HG02798 (cell line): Measurements from ENCODE around the gene USP8.
A peak's percentile ranks its signal among the peaks of the same experiment; 100 is the strongest.
"Not testable (repeated sequence)": the region's sequence is repeated elsewhere in the genome, so short reads cannot be mapped to it uniquely, and the experiment has no call there.

Source experiments
- ATAC-seq: cut with Tn5 transposase; IDR thresholded peaks from one replicate; pipeline ENCODE4 v1.9.1; 2021; ENCODE audit warnings: mild to moderate bottlenecking; ENCODE audit not compliant: unreplicated experiment, poor library complexity

The USP8 gene

GRCh38 chr15:50435772-50436171 lies 11.6 kb downstream of the USP8 start:
- ATAC-seq: no peak

DNA sequence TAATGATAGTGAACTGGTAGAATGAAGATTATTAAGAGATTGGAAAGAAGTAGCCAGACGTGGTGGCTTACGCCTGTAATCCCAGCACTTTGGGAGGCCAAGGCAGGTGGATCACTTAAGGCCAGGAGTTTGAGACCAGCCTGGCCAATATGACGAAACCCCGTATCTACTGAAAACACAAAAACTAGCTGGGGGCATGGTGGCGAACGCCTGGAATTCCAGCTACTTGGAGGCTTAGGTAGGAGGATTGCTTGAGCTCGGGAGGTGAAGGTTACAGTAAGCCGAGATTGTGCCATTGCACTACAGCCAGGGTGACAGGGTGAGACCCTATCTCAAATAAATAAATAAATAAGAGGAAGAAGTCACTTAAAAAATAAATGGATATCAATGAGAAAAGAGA lies 14.0 kb downstream of the USP8 start:
- ATAC-seq: no peak

DNA sequence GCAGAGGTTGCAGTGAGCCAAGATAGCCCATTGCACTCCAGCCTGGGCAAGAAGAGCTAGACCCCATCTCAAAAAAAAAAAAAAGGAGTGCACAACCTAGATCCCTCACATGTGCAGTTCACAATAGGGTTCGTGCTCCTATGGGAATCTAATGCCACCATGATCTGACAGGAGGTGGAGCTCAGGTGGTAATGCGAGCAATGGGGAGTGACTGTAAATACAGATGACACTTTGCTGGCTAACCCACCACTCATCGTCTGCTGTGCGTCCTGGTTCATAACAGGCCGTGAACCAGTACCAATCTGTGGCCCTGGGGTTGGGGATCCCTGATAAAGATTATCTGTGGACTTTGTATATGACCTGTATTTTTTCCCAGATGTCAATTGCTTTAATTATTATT lies 16.7 kb downstream of the USP8 start:
- ATAC-seq: no peak

GRCh38 chr15:50452927-50453326 lies 28.7 kb downstream of the USP8 start:
- ATAC-seq: no peak

GRCh38 chr15:50458348-50459112 lies 34.3 kb downstream of the USP8 start:
- ATAC-seq: no peak

DNA sequence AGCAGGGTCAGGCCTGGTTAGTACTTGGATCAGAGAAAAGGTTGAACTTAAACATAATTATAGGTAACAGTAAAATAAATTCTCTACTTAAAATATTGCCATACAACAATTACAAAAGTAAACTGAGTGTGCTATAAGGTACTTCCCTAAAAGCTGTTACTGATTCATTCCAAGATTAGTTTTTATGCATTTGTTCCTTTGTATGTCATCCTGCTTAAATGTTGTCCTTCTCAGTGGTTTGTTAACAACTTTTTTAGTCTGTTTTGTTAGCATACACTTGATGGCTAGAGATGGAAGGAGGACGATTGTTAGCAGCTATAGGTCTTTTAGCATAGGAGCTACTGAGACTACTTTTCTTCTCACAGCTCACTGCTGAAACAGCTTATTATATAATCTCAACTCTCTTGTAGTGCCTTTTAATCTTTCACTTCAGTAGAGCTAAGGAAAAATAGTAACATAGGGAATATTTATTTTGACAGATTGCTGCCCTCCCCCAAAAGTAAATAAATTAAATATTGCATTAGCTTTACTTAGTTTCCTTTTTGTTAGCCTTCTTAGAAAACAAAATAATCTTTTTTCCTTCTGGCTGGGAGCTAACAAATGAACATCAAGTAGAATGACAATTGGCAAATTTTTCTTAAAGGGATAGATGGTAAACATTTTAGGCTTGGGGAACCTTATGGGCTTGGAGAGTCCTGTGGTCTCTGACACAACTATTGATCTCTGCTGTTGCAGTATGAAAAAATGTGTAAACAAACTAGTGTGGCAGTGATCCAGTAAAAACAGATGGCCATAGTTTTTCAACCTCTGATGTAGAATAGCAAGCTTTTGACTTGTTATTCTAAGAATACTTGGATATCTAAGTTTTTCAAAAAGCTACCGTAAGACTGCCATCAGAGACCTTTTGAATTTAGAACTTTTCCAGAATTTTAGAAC lies 39.5 kb downstream of the USP8 start:
- ATAC-seq: no peak

DNA sequence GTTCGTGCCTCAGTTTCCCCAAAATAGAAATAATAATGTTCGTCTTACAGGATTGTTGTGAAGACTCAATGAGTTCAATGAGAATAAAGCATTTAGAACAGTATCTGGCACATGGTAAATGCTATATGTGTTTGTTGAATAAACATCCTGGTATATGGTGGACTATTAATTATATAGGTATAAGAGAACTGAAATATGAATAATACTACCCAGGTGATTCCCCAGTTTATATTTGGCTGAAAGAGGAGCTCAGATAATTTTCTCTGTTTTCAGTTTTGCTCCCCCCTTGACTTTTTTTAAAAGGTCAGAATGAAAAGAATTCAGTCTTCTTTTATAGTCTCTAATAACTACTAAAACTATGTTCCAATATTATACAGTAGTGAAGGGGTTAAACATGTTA lies 46.9 kb downstream of the USP8 start:
- no peak for ATAC-seq

GRCh38 chr15:50476143-50476542 lies 51.9 kb downstream of the USP8 start:
- ATAC-seq: no peak

DNA sequence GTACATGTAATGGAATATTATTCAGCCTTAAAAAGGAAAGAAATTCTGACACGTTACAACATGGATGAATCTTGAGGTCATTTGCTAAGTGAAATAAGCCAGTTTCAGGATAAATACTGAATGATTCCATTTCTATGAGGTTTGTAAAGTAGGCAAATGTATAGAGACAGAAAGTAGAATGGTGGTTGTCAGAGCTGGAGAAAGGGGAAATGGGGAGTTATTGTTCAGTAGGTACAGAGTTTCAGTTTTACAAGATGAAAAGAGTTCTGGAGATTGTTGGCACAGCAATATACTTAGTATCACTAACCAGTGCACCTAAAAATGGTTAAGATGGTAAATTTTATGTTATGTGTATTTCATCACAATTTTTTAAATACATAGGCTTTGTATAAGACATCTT lies 60.6 kb downstream of the USP8 start:
- ATAC-seq: peak; percentile 66

- ATAC-seq: no peak
Measured at GRCh38 chr15:50485389-50485788, 61.2 kb downstream of the USP8 start.

GRCh38 chr15:50487287-50487686 lies 63.1 kb downstream of the USP8 start:
- ATAC-seq: no peak

- ATAC-seq: no peak
Measured at GRCh38 chr15:50493625-50494024, 69.4 kb downstream of the USP8 start.

DNA sequence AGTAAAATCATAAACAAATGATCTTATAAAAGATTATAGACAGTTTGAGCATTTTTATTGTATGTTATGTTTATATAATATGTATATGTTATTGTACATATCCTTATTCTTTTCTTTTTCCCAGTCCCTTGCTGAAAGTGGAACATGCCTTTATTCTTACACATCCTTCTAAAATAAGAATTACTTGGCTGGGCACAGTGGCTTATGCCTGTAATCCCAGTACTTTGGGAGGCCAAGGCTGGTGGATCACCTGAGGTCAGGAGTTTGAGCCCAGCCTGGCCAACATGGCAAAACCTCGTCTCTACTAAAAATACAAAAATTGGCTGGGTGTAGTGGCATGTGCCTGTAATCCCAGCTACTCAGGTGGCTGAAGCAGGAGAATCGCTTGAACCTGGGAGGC lies 70.3 kb downstream of the USP8 start:
- not testable (repeated sequence) for ATAC-seq

DNA sequence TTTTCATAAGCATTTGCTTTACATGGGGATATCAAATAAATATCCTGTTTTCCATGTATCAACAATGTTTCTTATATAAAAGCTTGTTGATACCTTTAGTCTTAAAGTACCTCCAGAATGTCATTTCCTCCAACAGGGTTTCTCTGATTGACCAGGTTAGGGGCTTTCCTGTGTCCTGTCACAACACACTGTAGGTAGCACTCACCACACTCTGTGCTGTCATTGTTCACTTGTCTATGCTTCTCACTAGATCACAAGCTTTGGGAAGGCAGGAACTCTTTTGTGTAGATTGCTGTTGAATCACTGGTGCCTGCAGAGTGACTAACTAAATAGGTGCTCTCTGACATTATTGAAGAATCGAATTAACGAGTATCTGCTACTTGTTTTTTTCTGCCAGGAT lies 72.5 kb downstream of the USP8 start:
- ATAC-seq: no peak

DNA sequence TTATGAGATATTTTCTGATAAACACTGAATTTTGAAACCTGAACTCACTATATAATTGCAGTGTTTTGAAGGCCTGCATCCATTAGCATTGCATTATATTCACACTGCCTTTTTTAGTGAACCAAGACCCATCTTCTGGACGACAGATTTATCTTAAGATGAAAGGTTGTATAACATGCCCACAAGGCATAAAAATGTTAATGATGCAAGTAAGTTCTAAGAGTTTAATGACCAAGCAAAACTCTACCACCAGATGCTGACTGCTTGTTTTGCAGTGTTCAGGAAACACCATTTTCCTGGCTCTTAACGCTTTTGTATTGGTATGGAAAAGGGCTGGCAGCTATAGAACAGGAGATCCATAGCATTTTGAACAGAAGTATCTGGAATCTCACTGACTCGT lies 76.1 kb downstream of the USP8 start:
- no peak for ATAC-seq

GRCh38 chr15:50501815-50502214 lies 77.6 kb downstream of the USP8 start:
- no peak for ATAC-seq

- no peak for ATAC-seq
Measured at GRCh38 chr15:50503144-50503543, 78.9 kb downstream of the USP8 start.

GRCh38 chr15:50505656-50506055 lies 81.5 kb downstream of the USP8 start:
- ATAC-seq: not testable (repeated sequence)

DNA sequence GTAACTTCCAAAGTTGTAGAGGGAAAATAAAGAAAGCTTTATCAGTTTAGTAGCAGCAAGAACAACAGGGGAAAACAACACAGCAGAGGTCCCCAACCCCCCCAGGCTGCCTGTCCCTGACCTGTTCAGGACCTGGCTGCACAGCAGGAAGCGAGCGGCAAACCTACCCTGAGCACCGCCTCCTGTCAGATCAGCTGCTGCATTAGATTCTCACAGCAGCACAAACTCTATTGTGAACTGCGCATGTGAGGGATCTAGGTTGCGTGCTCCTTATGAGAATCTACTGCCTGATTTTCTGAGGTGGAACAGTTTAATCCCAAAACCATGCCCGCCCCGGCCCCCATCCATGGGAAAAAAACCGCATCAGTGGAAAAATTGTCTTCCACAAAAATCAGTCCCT lies 81.9 kb downstream of the USP8 start:
- no peak for ATAC-seq

- no peak for ATAC-seq
Measured at GRCh38 chr15:50513001-50513400, 88.8 kb downstream of the USP8 start.

DNA sequence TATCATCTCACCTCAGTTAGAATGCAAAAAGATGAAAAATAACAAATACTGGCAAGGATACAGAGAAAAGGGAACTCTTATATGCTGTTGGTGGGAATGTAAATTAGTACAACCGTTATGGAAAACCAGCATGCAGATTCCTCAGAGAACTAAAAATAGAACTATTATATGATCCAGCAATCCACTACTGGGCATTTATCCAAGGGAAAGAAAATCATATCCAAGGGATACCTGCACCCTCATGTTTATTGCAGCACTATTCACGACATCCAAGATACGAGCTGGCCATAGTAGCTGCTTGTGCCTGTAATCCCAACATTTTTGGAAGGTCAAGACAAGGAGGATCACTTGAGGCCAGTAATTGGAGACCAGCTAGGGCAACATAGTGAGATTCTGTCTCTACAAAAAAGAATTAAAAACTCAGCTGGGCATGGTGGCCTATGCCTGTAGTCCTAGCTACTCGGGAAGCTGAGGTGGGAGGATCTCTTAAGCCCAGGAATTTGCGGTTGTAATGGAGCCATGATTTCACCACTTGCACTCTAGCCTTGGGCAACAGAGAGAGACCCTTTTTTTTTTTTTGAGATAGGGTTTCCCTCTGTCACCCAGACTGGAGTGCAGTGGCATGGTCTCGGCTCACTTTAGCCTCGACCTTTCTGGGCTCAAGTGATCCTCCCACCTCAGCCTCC lies 95.7 kb downstream of the USP8 start:
- ATAC-seq: no peak
